ENCODE results near the gene SNTA1. TPM values are rescaled to one million over a fixed set of nuclear protein-coding genes. Genes with fewer than 3 reads are reported as not detected.
"Not testable (repeated sequence)": the region's sequence is repeated elsewhere in the genome, so short reads cannot be mapped to it uniquely, and the experiment has no call there.

SNTA1 gene
- total RNA-seq, 1 experiment from 2014 or later, result 2.5 TPM

- DNase-seq (ENCODE audit: low read depth), result no peak
These were observed 11.7 kb downstream of the SNTA1 start for GRCh38 chr20:33431797-33432381.

GRCh38 chr20:33423875-33424274 lies 19.7 kb downstream of the SNTA1 start:
- DNase-seq (ENCODE audit: low read depth), result not testable (repeated sequence)

GRCh38 chr20:33423141-33423834 lies 20.3 kb downstream of the SNTA1 start:
- peak; percentile 61 for DNase-seq (ENCODE audit: low read depth)

- DNase-seq (ENCODE audit: low read depth), result no peak
These were observed 24.2 kb downstream of the SNTA1 start for GRCh38 chr20:33419140-33419974.

- no peak for DNase-seq (ENCODE audit: low read depth)
These were observed 25.5 kb downstream of the SNTA1 start for GRCh38 chr20:33418033-33418432.

GRCh38 chr20:33415948-33416347 lies 27.6 kb downstream of the SNTA1 start:
- peak; percentile 17 for DNase-seq (ENCODE audit: low read depth)

GRCh38 chr20:33412484-33412838 lies 31.1 kb downstream of the SNTA1 start:
- DNase-seq (ENCODE audit: low read depth), result no peak

GRCh38 chr20:33411711-33412483 lies 31.7 kb downstream of the SNTA1 start:
- DNase-seq (ENCODE audit: low read depth), result no peak

GRCh38 chr20:33411242-33411641 lies 32.3 kb downstream of the SNTA1 start:
- no peak for DNase-seq (ENCODE audit: low read depth)

GRCh38 chr20:33410081-33410742 lies 33.4 kb downstream of the SNTA1 start:
- no peak for DNase-seq (ENCODE audit: low read depth)

- DNase-seq (ENCODE audit: low read depth), result no peak
These were observed 34.6 kb downstream of the SNTA1 start for GRCh38 chr20:33408716-33409654.

- DNase-seq (ENCODE audit: low read depth), result no peak
These were observed 35.2 kb downstream of the SNTA1 start for GRCh38 chr20:33408313-33408712.

GRCh38 chr20:33407796-33408195 lies 35.8 kb downstream of the SNTA1 start:
- no peak for DNase-seq (ENCODE audit: low read depth)

GRCh38 chr20:33407251-33407650 lies 36.3 kb downstream of the SNTA1 start:
- DNase-seq (ENCODE audit: low read depth), result no peak

GRCh38 chr20:33404281-33404680 lies 39.3 kb downstream of the SNTA1 start:
- no peak for DNase-seq (ENCODE audit: low read depth)

- DNase-seq (ENCODE audit: low read depth), result peak; percentile 25
These were observed 41.6 kb downstream of the SNTA1 start for GRCh38 chr20:33401921-33402369.

- DNase-seq (ENCODE audit: low read depth), result peak; percentile 89
These were observed 42.2 kb downstream of the SNTA1 start, which contains the start of gene CDK5RAP1 for GRCh38 chr20:33401184-33401920. CDK5RAP1 (minus strand) TSS chr20:33401519; CDS start chr20:33397064, 4,455 bp downstream.

- DNase-seq (ENCODE audit: low read depth), result no peak
These were observed 42.8 kb downstream of the SNTA1 start for GRCh38 chr20:33400812-33401183.

- DNase-seq (ENCODE audit: low read depth), result no peak
These were observed 43.6 kb downstream of the SNTA1 start for GRCh38 chr20:33399924-33400323.
